T-cell (primary cell): ENCODE measurements around the gene SLAIN2. TPM values are rescaled to one million over a fixed set of nuclear protein-coding genes. Genes with fewer than 3 reads are reported as not detected.

ENCODE experiments used
- ATAC-seq, 4 experiments: fragments of 200-7000 bp in 3 of 4; fragments of 150-1000 bp in 1 of 4; cut with Tn5 transposase; replicated peaks in 1 of 4; 1 replicate in 3 of 4; 2 replicates in 1 of 4; pipeline ENCODE4 v1.10.0; 2021; ENCODE audit warnings: moderate library complexity in 3 of 4, mild to moderate bottlenecking in 2 of 4, moderate number of reproducible peaks in 1 of 4
- CTCF ChIA-PET, 2 donors: fragments of 300-600 bp; sonication (Branson Sonifier 250); formaldehyde crosslinking; loops; one replicate each; lab custom pipeline; 2022; ENCODE audit warnings: antibody characterized with exemption in 2 of 2; lab: Charles Lee
- POLR2A ChIA-PET, 2 donors: fragments of 300-600 bp; sonication (Branson Sonifier 250); formaldehyde crosslinking; loops; one replicate each; lab custom pipeline; 2022; ENCODE audit warnings: antibody characterized with exemption in 2 of 2; lab: Charles Lee
- DNase-seq, 35 experiments: peaks; one replicate each; pipeline versions ENCODE4 v3.0.0 to v3.0.0-alpha.2; 2013 to 2023
- H3K27ac ChIP-seq: one replicate; pipeline ENCODE4 v1.5.1; 2013; ENCODE audit warnings: low read length
- H3K27me3 ChIP-seq, 2 experiments: replicated peaks in 1 of 2; 1 replicate in 1 of 2; 2 replicates in 1 of 2; pipeline versions ENCODE4 v1.6.1 to v1.7.0; 2013; ENCODE audit warnings: low read length in 1 of 2, mixed read lengths in 1 of 2; ENCODE audit not compliant: control insufficient read depth in 2 of 2, insufficient read depth in 2 of 2; ENCODE audit errors: extremely low read depth in 1 of 2
- H3K36me3 ChIP-seq, 2 donors: 1 replicate in 1 of 2; 2 replicates in 1 of 2; pipeline versions ENCODE4 v1.6.1 to v1.7.0; 2013; ENCODE audit warnings: low read length in 1 of 2; ENCODE audit not compliant: control insufficient read depth in 2 of 2, insufficient read depth in 1 of 2; ENCODE audit errors: extremely low read depth in 1 of 2
- H3K4me1 ChIP-seq, 2 experiments: 1 replicate in 1 of 2; 2 replicates in 1 of 2; pipeline versions ENCODE4 v1.6.1 to v1.7.0; 2013; ENCODE audit warnings: low read length in 2 of 2, mixed read lengths in 1 of 2; ENCODE audit not compliant: insufficient read depth in 2 of 2, control insufficient read depth in 1 of 2; ENCODE audit errors: extremely low read depth in 1 of 2
- H3K4me3 ChIP-seq, 2 donors: 1 replicate in 1 of 2; 2 replicates in 1 of 2; pipeline versions ENCODE4 v1.5.1 to v1.7.0; 2013; ENCODE audit warnings: mild to moderate bottlenecking in 2 of 2, low read length in 1 of 2, moderate library complexity in 1 of 2; ENCODE audit not compliant: control insufficient read depth in 1 of 2; ENCODE audit errors: extremely low read depth in 1 of 2
- H3K9me3 ChIP-seq: 2 replicates; pipeline ENCODE4 v1.7.0; 2013
- H3K27ac Mint-ChIP-seq, 2 donors: one replicate each; pipeline ENCODE4 v1.8.0; 2020 to 2021; ENCODE audit warnings: mild to moderate bottlenecking in 2 of 2, mixed read lengths in 2 of 2
- H3K27me3 Mint-ChIP-seq, 2 donors: one replicate each; pipeline ENCODE4 v1.8.0; 2021 to 2022; ENCODE audit warnings: mixed read lengths in 2 of 2
- H3K36me3 Mint-ChIP-seq: one replicate; pipeline ENCODE4 v1.8.0; 2021; ENCODE audit warnings: mixed read lengths
- H3K4me1 Mint-ChIP-seq, 3 donors: one replicate each; pipeline ENCODE4 v1.8.0; 2020 to 2022; ENCODE audit warnings: mixed read lengths in 3 of 3, mild to moderate bottlenecking in 1 of 3
- H3K4me3 Mint-ChIP-seq, 3 donors: one replicate each; pipeline ENCODE4 v1.8.0; 2020 to 2022; ENCODE audit warnings: mild to moderate bottlenecking in 3 of 3, mixed read lengths in 3 of 3, moderate library complexity in 3 of 3
- H3K9me3 Mint-ChIP-seq, 3 donors: one replicate each; pipeline ENCODE4 v1.8.0; 2020 to 2022; ENCODE audit warnings: mixed read lengths in 3 of 3
- WGBS: methylation state at CpG from one replicate; pipeline ENCODE4 v1.1.5; 2013; ENCODE audit warnings: missing lambda C conversion rate; ENCODE audit not compliant: insufficient coverage; 5-methylcytosine and 5-hydroxymethylcytosine counted together
- total RNA-seq, 35 experiments: library from RNA in 6 of 35; stranded (reverse) in 6 of 35; fragments of 120-200 nt in 1 of 35; gene quantifications; one replicate each; pipeline versions ENCODE4 v1.2.1 to v1.2.4 and lab custom pipeline; 2013 to 2026

Gene SLAIN2
- total RNA-seq, 5 donors from 2014 or later (not counting 1 experiment from before 2014, with no cell fraction given) = 61.5 to 75.2 (median 70.5) TPM

GRCh38 chr4:48331577-48332330, 9.6 kb upstream of the SLAIN2 start:
- ATAC-seq (no peak), DNase-seq (no peak)
- H3K27ac ChIP-seq = no peak overlapping the region
- no peaks in the 10 kb centered on the region for H3K36me3 Mint-ChIP-seq
- peaks cover 0 to 5% of the 10 kb centered on the region in 2 experiments for H3K27me3 ChIP-seq
- H3K27me3 Mint-ChIP-seq = peaks cover 4% of the 10 kb centered on the region in 2 donors
- ChIA-PET POLR2A (no interaction called here), CTCF (no interaction called here)
- H3K4me1 Mint-ChIP-seq = peaks cover 0 to 2% (median 0%) of the 10 kb centered on the region in 3 donors
- H3K4me3 ChIP-seq = no peak overlapping the region
- 98% methylated on average over 4 of the region's 9 CpGs for WGBS
- H3K4me1 ChIP-seq = no peaks in the 10 kb centered on the region
- no peaks in the 10 kb centered on the region for H3K36me3 ChIP-seq
- H3K9me3 Mint-ChIP-seq = no peaks in the 10 kb centered on the region
- no peak overlapping the region for H3K27ac Mint-ChIP-seq
- H3K9me3 ChIP-seq = no peaks in the 10 kb centered on the region
- H3K4me3 Mint-ChIP-seq = no peak overlapping the region

- H3K4me3 ChIP-seq = no peak overlapping the region
- ChIA-PET CTCF (interaction anchor here in 1 of 2 donors (0.6 kb wide), 1 partner anchor 15 kb away, joined by 6 read pairs; no protein-coding TSS in a partner anchor), POLR2A (no interaction called here)
- no peak for ATAC-seq
- H3K9me3 Mint-ChIP-seq = no peaks in the 10 kb centered on the region
- H3K4me1 Mint-ChIP-seq = peaks cover 0 to 5% (median 2%) of the 10 kb centered on the region in 3 donors
- no peak overlapping the region for H3K27ac Mint-ChIP-seq
- DNase-seq = no peak
- H3K27ac ChIP-seq = no peak overlapping the region
- no peaks in the 10 kb centered on the region for H3K36me3 ChIP-seq
- no peaks in the 10 kb centered on the region for H3K4me1 ChIP-seq
- no peaks in the 10 kb centered on the region for H3K36me3 Mint-ChIP-seq
- 100% methylated on average over 2 of the region's 5 CpGs for WGBS
- peaks cover 4% of the 10 kb centered on the region in 2 donors for H3K27me3 Mint-ChIP-seq
- H3K4me3 Mint-ChIP-seq = no peak overlapping the region
- peaks cover 0 to 5% of the 10 kb centered on the region in 2 experiments for H3K27me3 ChIP-seq
- H3K9me3 ChIP-seq = no peaks in the 10 kb centered on the region
Observed at GRCh38 chr4:48332661-48333060, 8.7 kb upstream of the SLAIN2 start.

- ChIA-PET POLR2A (no interaction called here), CTCF (no interaction called here)
- Histone ChIP-seq H3K27me3 (peaks cover 0 to 5% of the 10 kb centered on the region in 2 experiments), H3K4me1 (no peaks in the 10 kb centered on the region), H3K9me3 (no peaks in the 10 kb centered on the region), H3K36me3 (no peaks in the 10 kb centered on the region), H3K4me3 (no peak overlapping the region), H3K27ac (no peak overlapping the region)
- Mint-ChIP-seq H3K27ac (no peak overlapping the region), H3K4me3 (no peak overlapping the region), H3K36me3 (no peaks in the 10 kb centered on the region), H3K4me1 (peaks cover 0 to 5% (median 2%) of the 10 kb centered on the region in 3 donors), H3K9me3 (no peaks in the 10 kb centered on the region), H3K27me3 (peaks cover 0 to 4% of the 10 kb centered on the region in 2 donors)
- DNase-seq = no peak
- no peak for ATAC-seq
- no CpG with 5 or more reads among the region's 3 CpGs for WGBS
Observed at GRCh38 chr4:48333587-48333986, 7.7 kb upstream of the SLAIN2 start.

GRCh38 chr4:48334236-48334635, 7.1 kb upstream of the SLAIN2 start:
- Histone ChIP-seq H3K27ac (no peak overlapping the region), H3K4me3 (no peak overlapping the region), H3K9me3 (no peaks in the 10 kb centered on the region), H3K27me3 (peaks cover 0 to 5% of the 10 kb centered on the region in 2 experiments), H3K4me1 (no peaks in the 10 kb centered on the region), H3K36me3 (no peaks in the 10 kb centered on the region)
- Mint-ChIP-seq H3K27me3 (peaks cover 0 to 4% of the 10 kb centered on the region in 2 donors), H3K9me3 (no peaks in the 10 kb centered on the region), H3K4me1 (peaks cover 0 to 5% (median 2%) of the 10 kb centered on the region in 3 donors), H3K4me3 (no peak overlapping the region), H3K36me3 (no peaks in the 10 kb centered on the region), H3K27ac (no peak overlapping the region)
- ChIA-PET CTCF (no interaction called here), POLR2A (no interaction called here)
- WGBS = no CpG with 5 or more reads among the region's 4 CpGs
- DNase-seq (no peak), ATAC-seq (no peak)

- Histone ChIP-seq H3K27ac (no peak overlapping the region), H3K9me3 (no peaks in the 10 kb centered on the region), H3K27me3 (peaks cover 0 to 5% of the 10 kb centered on the region in 2 experiments), H3K4me1 (no peaks in the 10 kb centered on the region), H3K4me3 (no peak overlapping the region), H3K36me3 (no peaks in the 10 kb centered on the region)
- DNase-seq = no peak
- POLR2A ChIA-PET = no interaction called here
- peaks cover under 1 to 7% (median 2%) of the 10 kb centered on the region in 3 donors for H3K4me1 Mint-ChIP-seq
- H3K4me3 Mint-ChIP-seq = no peak overlapping the region
- H3K27ac Mint-ChIP-seq = no peak overlapping the region
- 88% methylated on average over 1 of the region's 5 CpGs for WGBS
- H3K27me3 Mint-ChIP-seq = peaks cover 0 to 4% of the 10 kb centered on the region in 2 donors
- CTCF ChIA-PET = no interaction called here
- no peak for ATAC-seq
- no peaks in the 10 kb centered on the region for H3K36me3 Mint-ChIP-seq
- no peaks in the 10 kb centered on the region for H3K9me3 Mint-ChIP-seq
Observed at GRCh38 chr4:48334900-48335384, 6.4 kb upstream of the SLAIN2 start.

GRCh38 chr4:48336146-48336870, 5.0 kb upstream of the SLAIN2 start:
- no peak for DNase-seq
- POLR2A ChIA-PET = interaction anchor here (0.5 kb wide), 2 partner anchors 9 to 265 kb away, joined by 3 read pairs; no protein-coding TSS in a partner anchor
- no peaks in the 10 kb centered on the region for H3K9me3 Mint-ChIP-seq
- no peak for ATAC-seq
- H3K27me3 Mint-ChIP-seq = no peaks in the 10 kb centered on the region
- H3K36me3 Mint-ChIP-seq = no peaks in the 10 kb centered on the region
- Histone ChIP-seq H3K4me1 (peaks cover 5 to 6% of the 10 kb centered on the region in 2 experiments), H3K9me3 (no peaks in the 10 kb centered on the region), H3K27ac (no peak overlapping the region), H3K36me3 (no peaks in the 10 kb centered on the region), H3K4me3 (no peak overlapping the region), H3K27me3 (peaks cover 0 to 5% of the 10 kb centered on the region in 2 experiments)
- no peak overlapping the region for H3K4me3 Mint-ChIP-seq
- peaks cover 6 to 13% (median 7%) of the 10 kb centered on the region in 3 donors for H3K4me1 Mint-ChIP-seq
- no CpG with 5 or more reads among the region's 3 CpGs for WGBS
- H3K27ac Mint-ChIP-seq = no peak overlapping the region
- CTCF ChIA-PET = interaction anchor here in 1 of 2 donors (1.4 kb wide), 1 partner anchor 61 kb away, joined by 3 read pairs; no protein-coding TSS in a partner anchor
